CD4-positive, alpha-beta memory T cell (primary cell): ENCODE measurements around the gene PPP1R8. TPM values are rescaled to one million over a fixed set of nuclear protein-coding genes. Genes with fewer than 3 reads are reported as not detected.
"Not testable (repeated sequence)": the region's sequence is repeated elsewhere in the genome, so short reads cannot be mapped to it uniquely, and the experiment has no call there.

Source experiments
- CTCF ChIA-PET: fragments of 350-600 bp; sonication (Branson Sonifier 250); formaldehyde crosslinking; loops from one replicate; lab custom pipeline; 2021; ENCODE audit warnings: inconsistent platforms; ENCODE audit not compliant: partially characterized antibody; lab: Charles Lee
- POLR2A ChIA-PET: fragments of 350-600 bp; sonication (Branson Sonifier 250); formaldehyde crosslinking; loops from one replicate; lab custom pipeline; 2021; ENCODE audit not compliant: partially characterized antibody; lab: Charles Lee
- DNase-seq, 5 donors: peaks; one replicate each; pipeline versions ENCODE4 v3.0.0 to v3.0.0-alpha.2; 2020 to 2022; ENCODE audit warnings: mixed read lengths in 1 of 5
- H3K27ac ChIP-seq: one replicate; pipeline ENCODE4 v1.7.0; 2013; ENCODE audit warnings: low read depth, low read length
- H3K27me3 ChIP-seq: 2 replicates; pipeline ENCODE4 v1.7.0; 2013; ENCODE audit warnings: mild to moderate bottlenecking, low read length, moderate library complexity; ENCODE audit not compliant: insufficient read depth
- H3K36me3 ChIP-seq: 2 replicates; pipeline ENCODE4 v1.7.0; 2013; ENCODE audit warnings: mild to moderate bottlenecking, low read length, moderate library complexity; ENCODE audit not compliant: insufficient read depth
- H3K4me1 ChIP-seq: 2 replicates; pipeline ENCODE4 v1.7.0; 2013; ENCODE audit warnings: mild to moderate bottlenecking, low read length, moderate library complexity; ENCODE audit not compliant: insufficient read depth
- H3K4me3 ChIP-seq, 2 donors: one replicate each; pipeline ENCODE4 v1.7.0; 2013; ENCODE audit warnings: low read length in 2 of 2, mild to moderate bottlenecking in 1 of 2
- H3K9me3 ChIP-seq, 2 donors: one replicate each; pipeline ENCODE4 v1.7.0; 2013; ENCODE audit warnings: low read length in 2 of 2, control low read depth in 1 of 2; ENCODE audit not compliant: control insufficient read depth in 1 of 2
- H3K27ac Mint-ChIP-seq, 7 donors: one replicate each; pipeline ENCODE4 v1.8.0; 2020 to 2021; ENCODE audit warnings: mixed read lengths in 7 of 7, mild to moderate bottlenecking in 6 of 7, inconsistent platforms in 3 of 7, moderate library complexity in 3 of 7
- H3K27me3 Mint-ChIP-seq, 2 donors: one replicate each; pipeline ENCODE4 v1.8.0; 2020 to 2021; ENCODE audit warnings: mixed read lengths in 2 of 2
- H3K36me3 Mint-ChIP-seq, 2 donors: one replicate each; pipeline ENCODE4 v1.8.0; 2020 to 2021; ENCODE audit warnings: mixed read lengths in 2 of 2, inconsistent platforms in 1 of 2, mild to moderate bottlenecking in 1 of 2
- H3K4me1 Mint-ChIP-seq, 4 donors: one replicate each; pipeline ENCODE4 v1.8.0; 2020 to 2021; ENCODE audit warnings: mixed read lengths in 4 of 4, mild to moderate bottlenecking in 1 of 4
- H3K4me3 Mint-ChIP-seq, 8 donors: one replicate each; pipeline ENCODE4 v1.8.0; 2020 to 2021; ENCODE audit warnings: mixed read lengths in 8 of 8, mild to moderate bottlenecking in 7 of 8, moderate library complexity in 6 of 8, inconsistent platforms in 3 of 8
- H3K9me3 Mint-ChIP-seq, 8 donors: one replicate each; pipeline ENCODE4 v1.8.0; 2020 to 2021; ENCODE audit warnings: mixed read lengths in 8 of 8, mild to moderate bottlenecking in 5 of 8, inconsistent platforms in 3 of 8, moderate library complexity in 1 of 8
- intact Hi-C: fragments of 100-400 bp; cut with micrococcal nuclease; formaldehyde crosslinking; loops from one replicate; pipeline ENCODE4 v1.15.1; 2023
- polyA plus RNA-seq, 2 donors: library from polyadenylated mRNA; unstranded; fragments of 300-500 nt; fragmentation: Illumina TruSeq; gene quantifications; one replicate each; pipeline ENCODE4 v1.2.3, GENCODE V29; 2021
- total RNA-seq, 2 experiments: library from RNA; stranded (reverse); gene quantifications; one replicate each; pipeline ENCODE4 v1.2.3, GENCODE V29; 2021

PPP1R8 gene
- total and polyA plus RNA-seq, 4 experiments from 2014 or later: 27.8 to 45.8 (median 40.0) TPM

- H3K27me3 Mint-ChIP-seq, H3K9me3 ChIP-seq, H3K4me3 ChIP-seq, H3K9me3 Mint-ChIP-seq, H3K4me3 Mint-ChIP-seq, H3K27ac ChIP-seq, CTCF ChIA-PET, intact Hi-C loops, H3K27me3 ChIP-seq, H3K27ac Mint-ChIP-seq, DNase-seq: not testable (repeated sequence)
- Histone ChIP-seq H3K4me1 (peaks cover 10% of the 10 kb centered on the region), H3K36me3 (peaks cover 40% of the 10 kb centered on the region)
- POLR2A ChIA-PET: interaction anchor here (0.7 kb wide), 1 partner anchor 18 kb away, joined by 3 read pairs; no protein-coding TSS in a partner anchor
- Mint-ChIP-seq H3K36me3 (peaks cover 28 to 49% of the 10 kb centered on the region in 2 donors), H3K4me1 (peaks cover 7 to 16% (median 13%) of the 10 kb centered on the region in 4 donors)
These were observed 40.3 kb upstream of the PPP1R8 start for GRCh38 chr1:27790270-27790669.

GRCh38 chr1:27795601-27796000, 35.0 kb upstream of the PPP1R8 start:
- no peak overlapping the region for H3K27ac ChIP-seq

GRCh38 chr1:27804791-27805190, 25.8 kb upstream of the PPP1R8 start:
- CTCF ChIA-PET: no interaction called here
- intact Hi-C loops: no loop called here
- Histone ChIP-seq H3K4me3 (no peak overlapping the region), H3K27me3 (no peaks in the 10 kb centered on the region), H3K27ac (no peak overlapping the region), H3K9me3 (no peaks in the 10 kb centered on the region), H3K4me1 (no peaks in the 10 kb centered on the region), H3K36me3 (peaks cover 27% of the 10 kb centered on the region)
- Mint-ChIP-seq H3K27ac (peak overlapping the region in 4 of 7 donors; percentile 42 to 75 (median 62)), H3K4me3 (no peak overlapping the region), H3K9me3 (no peaks in the 10 kb centered on the region), H3K27me3 (no peaks in the 10 kb centered on the region), H3K4me1 (peaks cover 0 to 4% (median under 1%) of the 10 kb centered on the region in 4 donors), H3K36me3 (peaks cover 29 to 47% of the 10 kb centered on the region in 2 donors)
- no peak for DNase-seq
- POLR2A ChIA-PET: interaction anchor here (1.3 kb wide), 1 partner anchor 32 kb away, joined by 3 read pairs; the partner anchor contains the start of gene STX12

More at GRCh38 chr1:27795601-27796000, 35.0 kb upstream of the PPP1R8 start:
- no peak overlapping the region for H3K4me3 ChIP-seq
- H3K4me1 ChIP-seq: no peaks in the 10 kb centered on the region
- no peaks in the 10 kb centered on the region for H3K27me3 ChIP-seq
- ChIA-PET POLR2A (no interaction called here), CTCF (no interaction called here)
- H3K27me3 Mint-ChIP-seq: no peaks in the 10 kb centered on the region
- H3K36me3 ChIP-seq: peaks cover 45% of the 10 kb centered on the region
- intact Hi-C loops: no loop called here
- peaks cover 0 to 1% (median 0%) of the 10 kb centered on the region in 8 donors for H3K9me3 Mint-ChIP-seq
- no peaks in the 10 kb centered on the region for H3K9me3 ChIP-seq
- H3K4me1 Mint-ChIP-seq: peaks cover 0 to 7% (median 3%) of the 10 kb centered on the region in 4 donors
- no peak overlapping the region for H3K4me3 Mint-ChIP-seq
- peak overlapping the region in 1 of 7 donors; percentile 0 for H3K27ac Mint-ChIP-seq
- peaks cover 40 to 58% of the 10 kb centered on the region in 2 donors for H3K36me3 Mint-ChIP-seq
- DNase-seq: no peak

GRCh38 chr1:27806758-27807157, 23.8 kb upstream of the PPP1R8 start:
- Histone ChIP-seq H3K27ac (no peak overlapping the region), H3K4me3 (no peak overlapping the region), H3K4me1 (no peaks in the 10 kb centered on the region), H3K36me3 (peaks cover 17% of the 10 kb centered on the region), H3K27me3 (no peaks in the 10 kb centered on the region), H3K9me3 (no peaks in the 10 kb centered on the region)
- peak overlapping the region in 2 of 7 donors; percentile 32 to 75 for H3K27ac Mint-ChIP-seq
- DNase-seq: no peak
- H3K9me3 Mint-ChIP-seq: no peaks in the 10 kb centered on the region
- H3K27me3 Mint-ChIP-seq: no peaks in the 10 kb centered on the region
- H3K4me1 Mint-ChIP-seq: no peaks in the 10 kb centered on the region
- H3K4me3 Mint-ChIP-seq: no peak overlapping the region
- intact Hi-C loops: no loop called here
- POLR2A ChIA-PET: no interaction called here
- CTCF ChIA-PET: no interaction called here
- peaks cover 26 to 46% of the 10 kb centered on the region in 2 donors for H3K36me3 Mint-ChIP-seq

- no peaks in the 10 kb centered on the region for H3K27me3 Mint-ChIP-seq
- no peak for DNase-seq
- no peaks in the 10 kb centered on the region for H3K9me3 Mint-ChIP-seq
- Histone ChIP-seq H3K9me3 (no peaks in the 10 kb centered on the region), H3K27ac (no peak overlapping the region), H3K4me3 (no peak overlapping the region), H3K27me3 (no peaks in the 10 kb centered on the region), H3K4me1 (no peaks in the 10 kb centered on the region), H3K36me3 (peaks cover 17% of the 10 kb centered on the region)
- H3K4me1 Mint-ChIP-seq: no peaks in the 10 kb centered on the region
- H3K4me3 Mint-ChIP-seq: no peak overlapping the region
- no peak overlapping the region for H3K27ac Mint-ChIP-seq
- POLR2A ChIA-PET: no interaction called here
- peaks cover 26 to 48% of the 10 kb centered on the region in 2 donors for H3K36me3 Mint-ChIP-seq
- CTCF ChIA-PET: no interaction called here
- intact Hi-C loops: no loop called here
These were observed 23.2 kb upstream of the PPP1R8 start for GRCh38 chr1:27807385-27807784.

GRCh38 chr1:27808131-27808530, 22.5 kb upstream of the PPP1R8 start:
- CTCF ChIA-PET, H3K4me3 Mint-ChIP-seq, DNase-seq, H3K27me3 ChIP-seq, intact Hi-C loops, H3K9me3 Mint-ChIP-seq, H3K27ac Mint-ChIP-seq, POLR2A ChIA-PET, H3K4me1 ChIP-seq, H3K4me1 Mint-ChIP-seq, H3K27me3 Mint-ChIP-seq, H3K9me3 ChIP-seq, H3K4me3 ChIP-seq, H3K27ac ChIP-seq: not testable (repeated sequence)
- peaks cover 24 to 47% of the 10 kb centered on the region in 2 donors for H3K36me3 Mint-ChIP-seq
- H3K36me3 ChIP-seq: peaks cover 18% of the 10 kb centered on the region

GRCh38 chr1:27809883-27810282, 20.7 kb upstream of the PPP1R8 start:
- POLR2A ChIA-PET: no interaction called here
- peak overlapping the region in 1 of 7 donors; percentile 24 for H3K27ac Mint-ChIP-seq
- DNase-seq: no peak
- Histone ChIP-seq H3K4me1 (no peaks in the 10 kb centered on the region), H3K9me3 (no peaks in the 10 kb centered on the region), H3K36me3 (peaks cover 18% of the 10 kb centered on the region), H3K4me3 (no peak overlapping the region), H3K27me3 (no peaks in the 10 kb centered on the region), H3K27ac (no peak overlapping the region)
- H3K27me3 Mint-ChIP-seq: no peaks in the 10 kb centered on the region
- H3K36me3 Mint-ChIP-seq: peaks cover 16 to 42% of the 10 kb centered on the region in 2 donors
- intact Hi-C loops: no loop called here
- no peaks in the 10 kb centered on the region for H3K4me1 Mint-ChIP-seq
- CTCF ChIA-PET: interaction anchor here (0.7 kb wide), 1 partner anchor 50 kb away, joined by 4 read pairs; no protein-coding TSS in a partner anchor
- H3K4me3 Mint-ChIP-seq: no peak overlapping the region
- H3K9me3 Mint-ChIP-seq: no peaks in the 10 kb centered on the region
